HCT116 (cell line): Measurements from ENCODE around the gene CEMP1. TPM values are rescaled to one million over a fixed set of nuclear protein-coding genes. Genes with fewer than 3 reads are reported as not detected.

Experiments
- ATAC-seq: fragments of 200-7000 bp; cut with Tn5 transposase; 2 replicates; pipeline ENCODE4 v1.9.1; 2020; ENCODE audit warnings: mild to moderate bottlenecking, moderate library complexity
- BruUV-seq: library from RNA; stranded (reverse); fragments of 400-500 nt; replicated peaks from 2 replicates; lab custom pipeline; 2021; lab: Mats Ljungman, UMichigan
- CTCF ChIA-PET: fragments of 300-600 bp; sonication (Branson Sonifier 250); formaldehyde crosslinking; loops from one replicate; lab custom pipeline; 2021; ENCODE audit warnings: antibody characterized with exemption; lab: Charles Lee
- POLR2A ChIA-PET: fragments of 300-600, 350-600 bp; sonication (Branson Sonifier 250); formaldehyde crosslinking; loops from one replicate; lab custom pipeline; 2021; ENCODE audit warnings: antibody characterized with exemption; lab: Charles Lee
- RAD21 ChIA-PET, 2 experiments: fragments of 300-600 bp; sonication (Branson Sonifier 250); formaldehyde crosslinking; loops; one replicate each; lab custom pipeline; 2023; ENCODE audit warnings: low total read pairs in 2 of 2; ENCODE audit not compliant: uncharacterized antibody in 2 of 2, unreplicated experiment in 2 of 2, low non-redundant PET in 1 of 2; lab: Charles Lee
- DNase-seq: peaks from one replicate; pipeline ENCODE4 v3.0.0-alpha.2; 2010; ENCODE audit warnings: low read depth, low spot score
- H2AFZ ChIP-seq: fragments of 200-600 bp; shearing (Covaris generic), sonication (generic); 2 replicates; pipeline ENCODE4 v1.6.1; 2017; ENCODE audit warnings: low read depth, mixed run types, mixed read lengths, antibody characterized with exemption, low read length; ENCODE audit not compliant: poor library complexity, severe bottlenecking
- H3K27ac ChIP-seq: 2 replicates; pipeline ENCODE4 v1.5.1; 2012; ENCODE audit warnings: low read depth, low read length
- H3K27me3 ChIP-seq: fragments of 200-600 bp; sonication (generic); 2 replicates; pipeline ENCODE4 v1.6.1; 2016; ENCODE audit warnings: mixed run types, low read length, mixed read lengths; ENCODE audit not compliant: insufficient read depth
- H3K36me3 ChIP-seq, 2 experiments: fragments of 200-500 bp in 1 of 2; fragments of 200-600 bp in 1 of 2; sonication (Bioruptor generic) in 1 of 2; sonication (generic) in 1 of 2; 2 replicates each; pipeline versions ENCODE4 v1.5.1 to v1.6.1; 2014 to 2016; ENCODE audit warnings: low read length in 2 of 2, inconsistent platforms in 1 of 2, mixed read lengths in 1 of 2, mixed run types in 1 of 2; ENCODE audit not compliant: insufficient read depth in 2 of 2, control insufficient read depth in 1 of 2
- H3K4me1 ChIP-seq, 2 experiments: fragments of 200-600 bp in 1 of 2; sonication (generic) in 1 of 2; 2 replicates each; pipeline versions ENCODE4 v1.5.1 to v1.6.1; 2012 to 2017; ENCODE audit warnings: low read length in 2 of 2, inconsistent platforms in 1 of 2, mild to moderate bottlenecking in 1 of 2, mixed read lengths in 1 of 2, mixed run types in 1 of 2, moderate library complexity in 1 of 2; ENCODE audit not compliant: insufficient read depth in 2 of 2, control insufficient read depth in 1 of 2
- H3K4me2 ChIP-seq: fragments of 200-600 bp; sonication (generic); 2 replicates; pipeline ENCODE4 v1.6.1; 2017; ENCODE audit warnings: mixed run types, low read length, mixed read lengths
- H3K4me3 ChIP-seq, 2 experiments: fragments of 200-600 bp in 1 of 2; sonication (generic) in 1 of 2; replicated peaks in 1 of 2; 2 replicates each; pipeline ENCODE4 v1.5.1; 2011 to 2016; ENCODE audit warnings: low read length in 2 of 2, control low read depth in 1 of 2, low read depth in 1 of 2, mild to moderate bottlenecking in 1 of 2, mixed read lengths in 1 of 2, mixed run types in 1 of 2
- H3K79me2 ChIP-seq: fragments of 200-600 bp; sonication (generic); 2 replicates; pipeline ENCODE4 v1.6.1; 2017; ENCODE audit warnings: mild to moderate bottlenecking, mixed run types, low read length, moderate library complexity, mixed read lengths; ENCODE audit not compliant: insufficient read depth
- H3K9ac ChIP-seq: fragments of 200-600 bp; sonication (generic); 2 replicates; pipeline ENCODE4 v1.6.1; 2016; ENCODE audit warnings: low read length, mixed read lengths
- H3K9me2 ChIP-seq: fragments of 200-600 bp; sonication (generic), shearing (Covaris generic); 2 replicates; pipeline ENCODE4 v1.6.1; 2017; ENCODE audit warnings: mixed run types, mild to moderate bottlenecking, moderate library complexity; ENCODE audit not compliant: insufficient read depth
- H3K9me3 ChIP-seq, 2 experiments: fragments of 200-500 bp in 1 of 2; fragments of 200-600 bp in 1 of 2; sonication (Bioruptor generic) in 1 of 2; sonication (generic) in 1 of 2; 2 replicates each; pipeline ENCODE4 v1.6.1; 2014 to 2017; ENCODE audit warnings: low read length in 2 of 2, mixed read lengths in 2 of 2, inconsistent platforms in 1 of 2, low read depth in 1 of 2, mild to moderate bottlenecking in 1 of 2, mixed run types in 1 of 2, moderate library complexity in 1 of 2; ENCODE audit not compliant: control insufficient read depth in 1 of 2, insufficient read depth in 1 of 2
- H4K20me1 ChIP-seq: fragments of 200-600 bp; sonication (generic), shearing (Covaris generic); 2 replicates; pipeline ENCODE4 v1.6.1; 2017; ENCODE audit warnings: mixed run types, mild to moderate bottlenecking, moderate library complexity; ENCODE audit not compliant: insufficient read depth
- POLR2A ChIP-seq: IDR thresholded peaks from 2 replicates; pipeline ENCODE4 v1.7.0; 2011; ENCODE audit warnings: borderline replicate concordance; ENCODE audit not compliant: insufficient read depth, insufficient read length; ENCODE audit errors: extremely low read depth
- SP1 ChIP-seq: IDR thresholded peaks from 2 replicates; pipeline ENCODE4 v1.6.1; 2012; ENCODE audit warnings: low read depth
- YY1 ChIP-seq: IDR thresholded peaks from 2 replicates; pipeline ENCODE4 v1.6.1; 2011; ENCODE audit warnings: low read length, low read depth, moderate library complexity, mild to moderate bottlenecking; ENCODE audit not compliant: insufficient replicate concordance; ENCODE audit errors: extremely low read depth
- intact Hi-C: fragments of 100-400 bp; cut with micrococcal nuclease; formaldehyde crosslinking; loops from 2 replicates; pipeline ENCODE4 v1.10.0; 2022
- total RNA-seq: library from RNA; stranded (reverse); gene quantifications from one replicate; pipeline ENCODE4 v1.2.1, GENCODE V29; 2021; ENCODE audit not compliant: unreplicated experiment
- TF ChIP-seq, protein P1 (sequence below): IDR thresholded peaks from 2 replicates; pipeline ENCODE4 v1.6.1; 2012
- TF ChIP-seq, protein P2 (sequence below): IDR thresholded peaks from 2 replicates; pipeline ENCODE4 v1.6.1; 2012; ENCODE audit warnings: low read depth
- TF ChIP-seq, protein P3 (sequence below), 3 experiments: fragments of 200-600 bp in 1 of 3; sonication (generic) in 1 of 3; IDR thresholded peaks in 2 of 3; conservative IDR thresholded peaks in 1 of 3; 2 replicates each; pipeline ENCODE4 v1.5.1; 2012 to 2017; ENCODE audit warnings: low read depth in 2 of 3, low read length in 2 of 3, antibody characterized with exemption in 1 of 3, borderline replicate concordance in 1 of 3, control low read depth in 1 of 3, mild to moderate bottlenecking in 1 of 3, mixed read lengths in 1 of 3, mixed run types in 1 of 3, moderate library complexity in 1 of 3; ENCODE audit not compliant: insufficient read depth in 1 of 3

Gene CEMP1
- total RNA-seq, 1 experiment from 2014 or later = 0.32 TPM

DNA sequence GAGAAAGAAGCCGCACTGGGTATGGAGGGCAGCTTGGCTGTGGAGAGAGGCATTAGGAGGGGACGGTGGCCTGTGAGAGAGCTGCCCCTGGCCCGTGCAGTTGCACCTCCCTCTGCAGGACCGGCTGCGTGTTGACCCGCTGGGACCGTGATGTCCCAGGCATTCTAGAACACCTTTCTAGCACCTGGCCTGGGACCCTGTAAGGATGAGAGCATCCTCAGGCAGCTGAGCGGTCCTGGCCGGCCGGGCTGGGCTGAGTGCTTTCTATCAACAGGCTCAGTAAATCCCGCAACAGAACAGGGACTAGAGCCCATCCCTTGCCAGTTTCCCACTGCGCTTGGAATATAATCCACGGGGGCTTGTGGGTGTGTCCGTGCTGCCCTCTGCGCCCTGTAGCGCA is 41.6 kb downstream of the CEMP1 start:
- ChIA-PET POLR2A (no interaction called here), RAD21 (no interaction called here), CTCF (no interaction called here)
- H3K27ac ChIP-seq = no peak overlapping the region
- H3K9me2 ChIP-seq = no peaks in the 10 kb centered on the region
- peaks cover 17% of the 10 kb centered on the region; the same call in 1 of the 2 replicates for H3K79me2 ChIP-seq
- no peak overlapping the region for H3K4me3 ChIP-seq
- no TSS peak for BruUV-seq
- H3K9me3 ChIP-seq = no peaks in the 10 kb centered on the region
- H3K36me3 ChIP-seq = no peaks in the 10 kb centered on the region; a peak in 1 of 4 replicates
- intact Hi-C loops = no loop called here
- H3K4me2 ChIP-seq = no peak overlapping the region
- ATAC-seq (no peak; the same call in 1 of the 2 replicates), DNase-seq (no peak)
- H2AFZ ChIP-seq = no peak overlapping the region
- H3K4me1 ChIP-seq = no peaks in the 10 kb centered on the region
- H4K20me1 ChIP-seq = no peaks in the 10 kb centered on the region
- H3K27me3 ChIP-seq = no peaks in the 10 kb centered on the region
- no peak overlapping the region for H3K9ac ChIP-seq
- TF ChIP-seq POLR2A (no peak), SP1 (no peak), YY1 (no peak)
- TF ChIP-seq, protein P1, sequence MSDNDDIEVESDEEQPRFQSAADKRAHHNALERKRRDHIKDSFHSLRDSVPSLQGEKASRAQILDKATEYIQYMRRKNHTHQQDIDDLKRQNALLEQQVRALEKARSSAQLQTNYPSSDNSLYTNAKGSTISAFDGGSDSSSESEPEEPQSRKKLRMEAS = no peak
- TF ChIP-seq, protein P2, sequence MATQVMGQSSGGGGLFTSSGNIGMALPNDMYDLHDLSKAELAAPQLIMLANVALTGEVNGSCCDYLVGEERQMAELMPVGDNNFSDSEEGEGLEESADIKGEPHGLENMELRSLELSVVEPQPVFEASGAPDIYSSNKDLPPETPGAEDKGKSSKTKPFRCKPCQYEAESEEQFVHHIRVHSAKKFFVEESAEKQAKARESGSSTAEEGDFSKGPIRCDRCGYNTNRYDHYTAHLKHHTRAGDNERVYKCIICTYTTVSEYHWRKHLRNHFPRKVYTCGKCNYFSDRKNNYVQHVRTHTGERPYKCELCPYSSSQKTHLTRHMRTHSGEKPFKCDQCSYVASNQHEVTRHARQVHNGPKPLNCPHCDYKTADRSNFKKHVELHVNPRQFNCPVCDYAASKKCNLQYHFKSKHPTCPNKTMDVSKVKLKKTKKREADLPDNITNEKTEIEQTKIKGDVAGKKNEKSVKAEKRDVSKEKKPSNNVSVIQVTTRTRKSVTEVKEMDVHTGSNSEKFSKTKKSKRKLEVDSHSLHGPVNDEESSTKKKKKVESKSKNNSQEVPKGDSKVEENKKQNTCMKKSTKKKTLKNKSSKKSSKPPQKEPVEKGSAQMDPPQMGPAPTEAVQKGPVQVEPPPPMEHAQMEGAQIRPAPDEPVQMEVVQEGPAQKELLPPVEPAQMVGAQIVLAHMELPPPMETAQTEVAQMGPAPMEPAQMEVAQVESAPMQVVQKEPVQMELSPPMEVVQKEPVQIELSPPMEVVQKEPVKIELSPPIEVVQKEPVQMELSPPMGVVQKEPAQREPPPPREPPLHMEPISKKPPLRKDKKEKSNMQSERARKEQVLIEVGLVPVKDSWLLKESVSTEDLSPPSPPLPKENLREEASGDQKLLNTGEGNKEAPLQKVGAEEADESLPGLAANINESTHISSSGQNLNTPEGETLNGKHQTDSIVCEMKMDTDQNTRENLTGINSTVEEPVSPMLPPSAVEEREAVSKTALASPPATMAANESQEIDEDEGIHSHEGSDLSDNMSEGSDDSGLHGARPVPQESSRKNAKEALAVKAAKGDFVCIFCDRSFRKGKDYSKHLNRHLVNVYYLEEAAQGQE = no peak
- TF ChIP-seq, protein P3, sequence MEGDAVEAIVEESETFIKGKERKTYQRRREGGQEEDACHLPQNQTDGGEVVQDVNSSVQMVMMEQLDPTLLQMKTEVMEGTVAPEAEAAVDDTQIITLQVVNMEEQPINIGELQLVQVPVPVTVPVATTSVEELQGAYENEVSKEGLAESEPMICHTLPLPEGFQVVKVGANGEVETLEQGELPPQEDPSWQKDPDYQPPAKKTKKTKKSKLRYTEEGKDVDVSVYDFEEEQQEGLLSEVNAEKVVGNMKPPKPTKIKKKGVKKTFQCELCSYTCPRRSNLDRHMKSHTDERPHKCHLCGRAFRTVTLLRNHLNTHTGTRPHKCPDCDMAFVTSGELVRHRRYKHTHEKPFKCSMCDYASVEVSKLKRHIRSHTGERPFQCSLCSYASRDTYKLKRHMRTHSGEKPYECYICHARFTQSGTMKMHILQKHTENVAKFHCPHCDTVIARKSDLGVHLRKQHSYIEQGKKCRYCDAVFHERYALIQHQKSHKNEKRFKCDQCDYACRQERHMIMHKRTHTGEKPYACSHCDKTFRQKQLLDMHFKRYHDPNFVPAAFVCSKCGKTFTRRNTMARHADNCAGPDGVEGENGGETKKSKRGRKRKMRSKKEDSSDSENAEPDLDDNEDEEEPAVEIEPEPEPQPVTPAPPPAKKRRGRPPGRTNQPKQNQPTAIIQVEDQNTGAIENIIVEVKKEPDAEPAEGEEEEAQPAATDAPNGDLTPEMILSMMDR (IDR thresholded peaks at IDR 0.05 in 2 of 3, conservative IDR thresholded peaks at IDR 0.05 in 1 of 3; ENCODE audit: borderline replicate concordance in 1 of 3, insufficient read depth in 1 of 3, low read depth in 2 of 3, low read length in 2 of 3) = no peak
